HuH-7.5 (cell line): Measurements from ENCODE around the gene SEC14L3.

Experiments used
- DNase-seq: peaks from one replicate; pipeline ENCODE4 v3.0.0; 2011; ENCODE audit warnings: low spot score

The SEC14L3 gene

DNA sequence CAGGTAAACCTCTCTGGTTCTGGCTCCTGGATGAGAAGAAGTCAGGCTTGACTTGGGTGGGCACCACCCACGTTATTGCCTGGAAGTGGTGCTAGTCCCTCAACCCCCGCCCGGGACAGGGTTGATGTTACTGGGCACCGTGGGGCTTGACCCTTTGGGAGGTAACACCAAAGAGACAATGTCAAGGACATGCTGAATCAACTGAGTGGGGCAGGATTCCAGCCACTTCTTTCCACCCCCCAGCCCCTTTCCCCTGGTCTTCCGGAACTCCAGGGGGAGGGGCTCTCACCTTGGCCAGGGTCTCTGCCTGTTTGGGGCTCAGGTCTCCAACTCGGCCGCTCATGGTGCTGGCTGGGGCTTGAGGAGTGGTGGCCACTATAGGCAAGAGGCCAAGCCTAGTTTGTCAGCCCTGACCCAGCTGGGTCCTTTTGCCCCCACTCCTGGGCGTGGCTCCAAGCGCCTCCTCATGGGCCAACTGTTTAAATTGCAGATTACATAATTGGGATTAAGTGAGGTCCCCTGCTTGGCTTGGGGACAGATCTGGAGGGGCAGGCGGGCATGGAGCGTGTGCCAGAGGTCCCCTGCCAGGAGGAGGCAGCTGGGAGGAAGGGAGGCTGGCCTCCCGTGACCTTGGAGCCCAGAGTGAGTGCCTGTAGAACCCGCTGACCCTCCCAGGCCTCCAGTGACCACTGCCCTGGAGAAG lies at the start of gene SEC14L3:
Gene SEC14L3 (minus strand): TSS at position 402 of the 703 bp plus-strand sequence. CDS start 59 bp downstream, at position 343.
- no peak for DNase-seq

DNA sequence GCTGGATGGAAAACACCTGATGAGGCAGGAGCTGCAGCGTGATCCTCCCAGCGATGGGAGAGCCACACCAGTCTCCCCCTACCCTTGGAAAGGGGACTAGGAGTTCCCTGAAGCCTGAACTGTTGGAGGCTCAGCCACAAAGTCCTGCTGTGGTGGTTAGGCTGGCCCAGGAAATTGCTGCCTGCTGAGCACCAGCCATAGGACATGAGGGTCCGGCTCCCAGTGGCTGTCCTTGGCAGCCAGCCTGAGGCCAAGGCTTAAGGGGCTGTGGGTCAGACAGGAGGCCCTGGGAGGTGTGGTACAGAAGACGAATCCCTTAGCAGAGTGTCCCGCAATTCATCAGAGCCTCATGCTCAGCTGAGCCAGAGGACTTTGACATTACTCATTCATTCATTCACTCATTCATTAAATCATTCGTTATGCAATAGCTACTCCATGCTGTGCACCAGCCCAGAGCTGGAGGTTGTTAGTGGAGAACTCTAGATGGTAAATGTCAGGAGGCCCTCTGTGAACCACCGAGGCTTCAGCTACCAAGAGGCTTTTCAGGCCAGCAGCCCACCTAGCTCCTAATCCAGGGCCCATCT lies 48.1 kb upstream of the SEC14L3 start:
- DNase-seq: no peak

DNA sequence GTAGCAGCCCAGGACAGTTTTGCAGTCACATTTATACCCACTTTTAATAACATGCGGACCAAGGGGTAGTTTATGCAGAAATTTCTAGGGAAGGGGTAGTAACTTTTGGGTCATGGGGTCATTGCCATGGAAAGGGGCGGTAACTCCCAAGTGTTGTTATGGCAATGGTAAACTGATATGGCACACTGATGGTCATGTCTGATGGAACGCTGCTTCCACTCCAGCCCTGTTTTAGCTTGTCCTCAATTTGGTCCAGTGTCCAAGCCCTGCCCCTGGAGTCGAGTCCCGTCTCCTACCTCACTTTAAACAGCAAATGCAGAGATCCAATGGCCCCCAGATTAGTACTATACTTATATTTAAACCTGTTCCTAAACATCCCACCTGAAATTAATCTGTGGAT lies 44.9 kb upstream of the SEC14L3 start:
- DNase-seq: no peak

GRCh38 chr22:30516273-30516672 lies 44.5 kb upstream of the SEC14L3 start:
- DNase-seq: no peak

GRCh38 chr22:30514252-30514651 lies 42.4 kb upstream of the SEC14L3 start:
- DNase-seq: no peak

DNA sequence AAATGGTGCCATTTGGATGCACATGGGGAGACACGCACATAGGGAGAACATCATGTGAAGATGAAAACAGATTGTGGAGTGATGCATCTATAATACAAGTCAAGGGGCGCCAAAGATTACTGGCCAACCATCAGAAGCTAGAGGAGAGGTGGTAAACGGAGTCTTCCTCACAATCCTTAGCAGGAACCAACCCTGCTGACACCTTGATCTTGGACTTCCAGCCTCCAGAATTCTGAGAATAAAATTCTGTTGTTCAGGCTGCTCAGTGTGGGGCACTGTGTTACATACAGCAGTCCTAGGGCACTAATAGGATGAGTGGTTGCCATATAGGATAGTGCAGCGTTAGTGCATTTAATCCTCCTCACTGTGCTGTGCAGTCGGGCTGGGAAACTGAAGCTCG lies 41.6 kb upstream of the SEC14L3 start:
- no peak for DNase-seq

GRCh38 chr22:30511911-30512310 lies 40.1 kb upstream of the SEC14L3 start:
- no peak for DNase-seq

DNA sequence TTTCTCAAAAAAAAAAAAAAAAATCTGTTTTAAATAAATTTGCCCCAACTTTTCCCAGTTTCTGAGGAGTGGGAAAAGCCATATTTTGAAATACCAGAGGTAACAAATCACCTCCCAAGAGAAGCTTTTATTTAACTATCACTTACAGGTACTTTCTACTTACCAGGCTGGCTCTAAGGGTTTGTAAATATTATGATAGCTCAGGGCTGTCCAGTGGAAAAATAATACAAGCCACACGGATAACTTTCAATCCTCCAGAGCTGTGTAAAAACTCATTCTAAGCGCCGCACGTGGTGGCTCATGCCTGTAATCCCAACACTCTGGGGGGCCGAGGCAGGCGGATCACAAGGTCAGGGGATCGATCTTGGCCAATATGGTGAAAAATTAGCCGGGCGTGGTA lies 39.3 kb upstream of the SEC14L3 start:
- DNase-seq: no peak

DNA sequence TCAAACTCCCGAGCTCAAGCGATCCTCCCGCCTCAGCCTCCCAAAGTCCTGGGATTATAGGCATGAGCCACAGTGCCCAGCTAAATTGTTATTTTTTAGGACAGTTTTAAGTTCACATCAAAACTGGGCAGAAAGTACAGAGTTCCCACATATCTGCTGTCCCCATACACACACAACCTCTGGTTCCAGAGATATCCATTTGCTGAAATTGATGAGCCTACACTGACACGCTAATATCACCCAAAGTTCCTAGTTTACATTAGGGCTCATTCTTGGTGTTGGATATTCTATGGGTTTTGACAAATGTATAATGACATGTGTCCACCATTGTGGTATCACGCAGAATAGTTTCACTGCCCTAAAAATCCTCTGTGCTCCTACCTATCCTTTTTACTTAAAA lies 36.4 kb upstream of the SEC14L3 start:
- DNase-seq: no peak

DNA sequence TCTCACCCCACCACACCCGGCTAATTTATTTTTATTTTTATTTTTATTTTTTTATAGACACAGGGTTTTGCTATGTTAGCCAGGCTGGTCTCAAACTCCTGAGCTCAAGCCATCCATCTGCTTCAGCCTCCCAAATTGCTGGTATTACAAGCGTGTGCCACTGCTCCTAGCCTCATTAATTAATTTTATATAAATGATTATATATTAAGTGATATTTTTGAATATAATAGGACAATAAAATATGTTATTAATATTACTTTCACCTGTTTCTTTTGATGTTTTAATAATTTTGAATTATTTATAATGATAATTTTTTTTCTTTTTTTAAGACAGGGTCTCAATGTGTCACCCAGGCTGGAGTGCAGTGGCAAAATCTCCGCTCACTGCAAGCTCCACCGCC lies 35.9 kb upstream of the SEC14L3 start:
- no peak for DNase-seq

DNA sequence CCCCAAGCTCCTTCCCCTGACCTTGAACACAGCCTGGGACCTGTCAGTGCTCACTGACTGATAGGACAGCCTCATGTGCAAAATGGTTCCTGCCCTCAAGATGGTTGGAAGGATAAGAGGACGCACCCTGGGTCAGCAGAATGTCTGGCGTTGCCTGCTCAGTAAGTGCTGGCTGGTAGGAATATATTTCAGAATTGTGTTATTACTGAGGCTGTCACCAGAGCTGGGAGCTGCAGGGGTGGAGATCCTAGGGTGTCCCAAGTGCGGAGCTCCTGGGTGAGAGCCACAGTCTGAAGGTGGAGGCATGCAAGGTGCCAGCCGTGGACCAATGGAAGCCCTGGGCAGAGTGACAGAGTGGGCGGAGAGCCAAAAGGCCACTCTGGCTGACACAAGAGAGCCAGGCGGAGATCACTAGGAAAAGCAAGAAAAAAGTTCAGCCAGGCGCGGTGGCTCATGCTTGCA lies 34.7 kb upstream of the SEC14L3 start:
- DNase-seq: no peak

DNA sequence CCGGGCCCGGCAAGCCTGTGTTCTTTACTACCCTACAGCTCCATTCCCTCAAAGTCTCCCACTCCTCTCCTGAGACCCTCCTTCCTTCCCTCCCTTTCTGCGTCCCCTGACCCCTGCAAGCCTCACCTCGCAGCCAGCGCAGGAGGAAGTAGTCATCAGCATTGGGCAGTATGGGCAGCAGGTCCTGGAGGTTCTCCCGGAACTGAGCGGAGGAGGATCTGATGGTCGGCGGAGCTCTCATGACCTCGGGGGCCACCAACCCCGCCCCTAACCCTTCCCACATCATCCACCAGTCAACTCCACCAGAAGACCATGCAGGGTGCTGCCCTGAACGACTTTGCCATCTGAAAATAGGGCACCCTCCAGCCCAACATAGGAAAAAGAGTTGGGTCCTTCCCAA lies 31.7 kb upstream of the SEC14L3 start:
- no peak for DNase-seq

- no peak for DNase-seq
Observed at GRCh38 chr22:30502911-30503310, 31.1 kb upstream of the SEC14L3 start.

DNA sequence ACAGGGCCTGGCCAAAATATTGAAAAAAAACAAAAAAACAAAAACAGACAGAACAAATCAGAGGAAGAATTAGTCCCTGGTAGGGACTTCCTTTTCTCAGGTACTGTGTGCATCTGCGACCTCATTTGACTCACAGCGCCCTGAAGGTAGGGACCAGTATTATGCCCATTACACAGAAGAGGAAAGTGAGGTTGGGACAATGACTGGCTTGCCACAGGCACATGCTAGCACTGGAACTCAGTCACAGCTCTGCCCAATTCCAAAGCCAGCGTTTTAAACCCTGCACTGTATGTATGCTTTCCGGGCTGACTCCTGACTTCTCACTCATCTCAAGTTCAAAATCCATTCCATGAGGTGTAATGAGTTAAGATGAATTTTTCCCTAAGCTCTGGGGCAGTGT lies 30.3 kb upstream of the SEC14L3 start:
- DNase-seq: no peak

- DNase-seq: no peak
Observed at GRCh38 chr22:30500628-30501027, 28.8 kb upstream of the SEC14L3 start.

- DNase-seq: no peak
Observed at GRCh38 chr22:30497466-30498150, 25.8 kb upstream of the SEC14L3 start.

DNA sequence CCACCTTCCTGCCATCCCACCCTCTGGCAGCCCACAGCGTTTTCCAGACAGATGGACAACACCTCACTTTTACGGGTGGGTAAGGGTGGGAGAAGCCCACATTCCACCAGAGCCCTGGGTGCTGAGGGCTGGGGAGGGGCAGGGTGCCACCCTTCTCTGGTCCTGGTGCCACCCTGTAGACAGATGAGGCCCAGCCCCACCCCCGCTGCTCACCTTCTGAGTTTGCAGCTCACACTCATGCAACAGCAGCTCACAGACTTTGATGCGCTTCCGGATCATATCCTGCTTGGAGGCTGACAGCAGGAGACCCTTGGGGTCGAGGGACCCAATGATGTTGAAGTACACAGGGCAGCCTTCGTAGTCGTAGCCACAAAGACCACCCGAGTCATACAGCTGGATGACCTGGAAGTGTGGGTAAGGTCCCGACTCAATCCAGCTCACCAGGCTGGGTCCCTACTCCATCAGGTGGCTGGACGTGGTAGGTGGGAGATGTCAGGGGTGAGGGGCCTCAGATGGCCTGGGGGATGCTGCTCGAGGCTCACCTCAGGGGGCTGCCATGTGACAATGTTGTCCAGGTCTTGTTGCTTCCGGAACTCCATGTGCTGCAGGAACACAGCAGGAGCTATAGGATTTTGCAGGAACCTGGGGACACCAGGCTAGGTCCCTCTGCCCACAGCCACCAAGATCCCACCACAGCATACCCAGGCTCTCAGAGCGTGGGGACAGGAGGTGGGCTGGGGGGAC lies 23.4 kb upstream of the SEC14L3 start:
- DNase-seq: no peak

DNA sequence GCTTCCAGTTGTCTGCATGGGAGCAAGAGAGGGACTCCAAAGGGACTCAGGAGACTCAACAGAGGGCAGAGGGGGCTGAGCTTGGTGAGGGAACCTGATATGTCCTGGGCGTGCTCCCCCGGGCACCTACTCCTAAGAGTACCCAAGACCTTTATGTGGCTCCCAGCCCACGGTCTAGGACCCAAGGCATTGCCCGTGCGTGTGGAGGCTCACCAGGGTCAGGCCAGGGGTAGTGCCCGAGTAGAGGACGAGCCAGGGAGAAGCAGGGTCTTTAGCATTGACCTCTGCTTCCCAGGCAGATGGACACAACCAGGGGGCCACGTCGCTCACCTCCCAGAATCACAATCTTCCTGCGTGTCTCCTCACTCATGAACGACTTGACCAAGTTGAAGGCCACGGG lies 20.3 kb upstream of the SEC14L3 start:
- no peak for DNase-seq

DNA sequence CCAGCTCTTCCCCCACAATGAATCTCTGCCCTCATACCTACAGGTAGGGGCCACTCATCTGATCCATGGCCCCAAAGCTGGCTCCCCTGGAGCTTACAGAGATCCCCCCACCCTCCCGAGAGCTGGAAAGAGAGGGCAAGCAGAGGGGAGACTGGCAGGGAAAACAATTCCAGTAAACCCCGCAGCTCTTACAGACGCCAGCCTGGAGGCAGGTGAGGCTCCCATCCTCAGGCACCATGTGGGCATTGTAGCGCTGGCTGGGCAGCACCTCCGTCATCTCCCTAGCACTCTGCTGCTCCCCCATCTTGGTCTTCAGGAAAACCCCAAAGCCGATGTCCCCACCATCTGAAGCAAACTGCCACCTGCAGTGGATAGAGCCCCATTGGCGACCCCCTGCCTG lies 19.6 kb upstream of the SEC14L3 start:
- DNase-seq: no peak

DNA sequence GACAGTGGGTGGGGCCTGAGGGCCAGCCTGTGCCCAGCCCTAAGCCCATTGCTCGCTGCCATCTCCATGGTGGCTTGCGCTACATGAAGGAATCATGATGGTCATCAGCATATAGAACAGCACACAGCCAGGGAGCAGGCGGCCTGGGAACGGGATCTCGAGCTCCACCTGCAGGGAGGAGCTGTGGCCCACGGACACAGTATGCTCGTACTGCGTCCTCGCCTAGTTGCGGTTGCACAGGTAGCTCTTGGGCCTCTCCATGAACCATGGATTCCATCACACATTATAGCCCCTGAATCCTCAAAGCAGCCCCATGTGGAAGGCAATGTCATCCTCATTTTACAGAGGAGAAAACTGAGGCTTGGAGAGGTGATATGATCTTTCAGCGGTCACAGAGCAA lies 18.6 kb upstream of the SEC14L3 start:
- peak; percentile 52 for DNase-seq

GRCh38 chr22:30488121-30488520 lies 16.3 kb upstream of the SEC14L3 start:
- DNase-seq: no peak

GRCh38 chr22:30486661-30487115 lies 14.9 kb upstream of the SEC14L3 start:
- DNase-seq: no peak

DNA sequence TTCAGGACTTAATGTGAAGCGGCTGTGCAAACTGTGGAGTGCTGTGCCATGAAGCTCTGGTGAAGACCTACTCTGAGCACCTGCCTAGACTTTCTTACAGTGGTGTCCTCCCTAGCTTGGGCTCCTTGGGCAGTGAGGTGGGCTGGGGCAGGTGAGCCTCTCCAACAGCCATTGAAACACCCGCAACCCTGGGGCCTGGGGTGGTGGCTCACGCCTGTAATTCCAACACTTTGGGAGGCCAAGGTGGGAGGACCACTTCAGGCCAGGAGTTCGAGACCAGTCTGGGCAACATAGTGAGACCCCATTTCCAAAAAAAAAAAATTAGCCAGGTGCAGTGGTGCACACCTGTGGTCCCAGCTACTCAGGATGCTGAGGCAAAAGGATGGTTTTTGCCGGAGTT lies 14.3 kb upstream of the SEC14L3 start:
- DNase-seq: no peak
